H9 (cell line): ENCODE measurements around the gene ARHGAP24. TPM values are rescaled to one million over a fixed set of nuclear protein-coding genes. Genes with fewer than 3 reads are reported as not detected.

ENCODE experiments used
- DNase-seq: peaks from one replicate; pipeline ENCODE4 v3.0.0-alpha.2; 2017
- H2AFZ ChIP-seq: one replicate; pipeline ENCODE4 v1.6.1; 2013; ENCODE audit warnings: mild to moderate bottlenecking, low read length, control low read depth, moderate library complexity
- H2AK5ac ChIP-seq: 2 replicates; pipeline ENCODE4 v1.6.1; 2013; ENCODE audit warnings: low read length, control low read depth, mixed read lengths; ENCODE audit not compliant: insufficient read length
- H2BK120ac ChIP-seq: one replicate; pipeline ENCODE4 v1.6.1; 2013; ENCODE audit warnings: low read depth, mild to moderate bottlenecking, low read length, control low read depth, inconsistent platforms; ENCODE audit not compliant: poor library complexity, severe bottlenecking
- H2BK12ac ChIP-seq: 2 replicates; pipeline ENCODE4 v1.6.1; 2013; ENCODE audit warnings: low read length, control low read depth, mixed read lengths, low read depth; ENCODE audit not compliant: insufficient read length
- H2BK15ac ChIP-seq: 2 replicates; pipeline ENCODE4 v1.6.1; 2013; ENCODE audit warnings: low read depth, low read length, control low read depth
- H2BK20ac ChIP-seq: one replicate; pipeline ENCODE4 v1.6.1; 2013; ENCODE audit warnings: low read depth, mild to moderate bottlenecking, low read length, control low read depth, inconsistent platforms; ENCODE audit not compliant: poor library complexity, severe bottlenecking
- H2BK5ac ChIP-seq: 2 replicates; pipeline ENCODE4 v1.6.1; 2013; ENCODE audit warnings: low read length, control low read depth, mixed read lengths; ENCODE audit not compliant: insufficient read length
- H3K14ac ChIP-seq: 2 replicates; pipeline ENCODE4 v1.6.1; 2013; ENCODE audit warnings: low read length, control low read depth; ENCODE audit not compliant: insufficient read depth
- H3K18ac ChIP-seq: 2 replicates; pipeline ENCODE4 v1.6.1; 2013; ENCODE audit warnings: low read depth, mild to moderate bottlenecking, mixed read lengths, low read length, control low read depth; ENCODE audit not compliant: insufficient read length
- H3K23ac ChIP-seq: 2 replicates; pipeline ENCODE4 v1.6.1; 2013; ENCODE audit warnings: low read length, control low read depth, mixed read lengths, low read depth; ENCODE audit not compliant: insufficient read length
- H3K23me2 ChIP-seq: 2 replicates; pipeline ENCODE4 v1.6.1; 2013; ENCODE audit warnings: low read depth, mild to moderate bottlenecking, mixed read lengths, low read length, control low read depth; ENCODE audit not compliant: insufficient read length, poor library complexity, severe bottlenecking
- H3K27ac ChIP-seq: 2 replicates; pipeline ENCODE4 v1.5.1; 2013; ENCODE audit warnings: low read length, control low read depth, mixed read lengths, low read depth; ENCODE audit not compliant: insufficient read length
- H3K27me3 ChIP-seq: 2 replicates; pipeline ENCODE4 v1.6.1; 2013; ENCODE audit warnings: low read length, control low read depth, inconsistent platforms; ENCODE audit not compliant: insufficient read depth
- H3K4ac ChIP-seq: 2 replicates; pipeline ENCODE4 v1.6.1; 2013; ENCODE audit warnings: low read depth, mild to moderate bottlenecking, control low read depth, inconsistent platforms, low read length, moderate library complexity
- H3K4me1 ChIP-seq: 2 replicates; pipeline ENCODE4 v1.6.1; 2013; ENCODE audit warnings: low read length, control low read depth, inconsistent platforms; ENCODE audit not compliant: insufficient read depth
- H3K4me2 ChIP-seq: 2 replicates; pipeline ENCODE4 v1.6.1; 2013; ENCODE audit warnings: low read length, control low read depth, mixed read lengths; ENCODE audit not compliant: insufficient read length, insufficient read depth
- H3K56ac ChIP-seq: 2 replicates; pipeline ENCODE4 v1.6.1; 2013; ENCODE audit warnings: low read depth, mild to moderate bottlenecking, mixed read lengths, low read length, control low read depth; ENCODE audit not compliant: insufficient read length
- H3K79me1 ChIP-seq: 2 replicates; pipeline ENCODE4 v1.6.1; 2013; ENCODE audit warnings: low read depth, mild to moderate bottlenecking, moderate library complexity, low read length, control low read depth, inconsistent platforms; ENCODE audit not compliant: insufficient read depth, poor library complexity, severe bottlenecking
- H3K79me2 ChIP-seq: 2 replicates; pipeline ENCODE4 v1.6.1; 2013; ENCODE audit warnings: low read length, control low read depth, inconsistent platforms; ENCODE audit not compliant: insufficient read depth
- H3K9ac ChIP-seq: 2 replicates; pipeline ENCODE4 v1.6.1; 2013; ENCODE audit warnings: low read length, control low read depth, mixed read lengths; ENCODE audit not compliant: insufficient read length; ENCODE audit errors: extremely low read depth
- H3K9me3 ChIP-seq: one replicate; pipeline ENCODE4 v1.6.1; 2013; ENCODE audit warnings: low read depth, low read length, inconsistent platforms; ENCODE audit not compliant: control insufficient read depth
- H3T11ph ChIP-seq: one replicate; pipeline ENCODE4 v1.6.1; 2013; ENCODE audit warnings: mild to moderate bottlenecking, low read length, control low read depth, inconsistent platforms
- H4K20me1 ChIP-seq: one replicate; pipeline ENCODE4 v1.6.1; 2013; ENCODE audit not compliant: control insufficient read depth, insufficient read length, insufficient read depth
- H4K5ac ChIP-seq: 2 replicates; pipeline ENCODE4 v1.6.1; 2013; ENCODE audit warnings: low read depth, mild to moderate bottlenecking, mixed read lengths, low read length, control low read depth; ENCODE audit not compliant: insufficient read length
- H4K8ac ChIP-seq: replicated peaks from 2 replicates; pipeline ENCODE4 v1.6.1; 2013; ENCODE audit warnings: low read length, control low read depth, mixed read lengths, low read depth; ENCODE audit not compliant: insufficient read length
- H4K91ac ChIP-seq: 2 replicates; pipeline ENCODE4 v1.6.1; 2013; ENCODE audit warnings: low read depth, mild to moderate bottlenecking, moderate library complexity, mixed read lengths, low read length, control low read depth; ENCODE audit not compliant: insufficient read length
- H3K27ac Mint-ChIP-seq, 3 experiments: 2 replicates in 2 of 3; 3 replicates in 1 of 3; pipeline ENCODE4 v1.8.0; 2020 to 2021; ENCODE audit warnings: mixed read lengths in 3 of 3, mild to moderate bottlenecking in 1 of 3, moderate library complexity in 1 of 3
- H3K27me3 Mint-ChIP-seq: 2 replicates; pipeline ENCODE4 v1.8.0; 2021; ENCODE audit warnings: low read depth, mild to moderate bottlenecking, moderate library complexity, mixed read lengths
- H3K36me3 Mint-ChIP-seq, 3 experiments: 2 replicates in 2 of 3; 3 replicates in 1 of 3; pipeline ENCODE4 v1.8.0; 2020 to 2021; ENCODE audit warnings: low read depth in 3 of 3, mixed read lengths in 3 of 3; ENCODE audit not compliant: insufficient read depth in 1 of 3
- H3K4me1 Mint-ChIP-seq, 2 experiments: 2 replicates each; pipeline ENCODE4 v1.8.0; 2020; ENCODE audit warnings: mixed read lengths in 2 of 2
- H3K4me3 Mint-ChIP-seq, 2 experiments: 2 replicates in 1 of 2; 3 replicates in 1 of 2; pipeline ENCODE4 v1.8.0; 2020 to 2021; ENCODE audit warnings: mild to moderate bottlenecking in 2 of 2, mixed read lengths in 2 of 2, moderate library complexity in 1 of 2
- H3K9me3 Mint-ChIP-seq, 2 experiments: 2 replicates in 1 of 2; 3 replicates in 1 of 2; pipeline ENCODE4 v1.8.0; 2020; ENCODE audit warnings: mild to moderate bottlenecking in 2 of 2, mixed read lengths in 2 of 2, moderate library complexity in 1 of 2
- WGBS: extraction: QIAGEN DNeasy Blood & Tissue Kit; methylation state at CpG from one replicate; pipeline ENCODE4 v1.1.7; 2013; ENCODE audit warnings: missing lambda C conversion rate, low lambda C conversion rate, mixed read lengths; ENCODE audit not compliant: insufficient read length; ENCODE audit errors: extremely low coverage; 5-methylcytosine and 5-hydroxymethylcytosine counted together
- total RNA-seq: library from RNA; stranded (reverse); gene quantifications from 2 replicates; pipeline ENCODE4 v1.2.1, GENCODE V29; 2021
- TF ChIP-seq, protein P1 (sequence below): fragments of 200-600 bp; sonication (generic); conservative IDR thresholded peaks from 3 replicates; pipeline ENCODE4 v1.8.0; 2021; ENCODE audit warnings: antibody characterized with exemption, mild to moderate bottlenecking

The ARHGAP24 gene
- total RNA-seq, 1 experiment from 2014 or later, result 0.37 TPM

DNA sequence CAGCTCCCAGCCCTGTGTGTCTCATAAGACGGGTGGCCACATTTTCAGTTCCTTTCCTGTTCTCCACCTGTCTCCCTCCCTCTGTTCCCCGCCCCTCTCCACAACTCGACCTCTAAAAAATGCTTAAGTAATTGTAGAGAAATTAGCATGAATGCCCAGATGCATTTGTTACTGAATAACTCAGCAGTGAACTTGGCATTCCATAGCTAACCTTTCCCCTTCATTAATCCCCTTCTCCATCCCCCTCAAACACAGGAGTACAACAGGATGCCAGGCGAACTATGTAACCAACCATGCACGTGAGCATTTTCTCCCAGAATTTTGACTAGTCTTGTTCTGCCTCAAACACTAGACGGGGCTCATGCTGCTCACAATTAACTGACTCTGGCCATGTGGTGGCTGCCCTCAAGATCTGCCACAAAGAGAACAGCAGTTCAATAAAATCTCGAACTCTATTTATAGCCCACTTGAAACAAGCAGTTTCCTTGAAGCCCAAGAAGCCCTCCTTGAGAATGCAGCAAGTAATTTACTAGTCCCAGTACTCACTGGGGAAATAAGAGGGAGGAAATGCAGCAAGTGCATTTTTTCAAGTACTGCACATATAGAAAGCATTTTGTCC is 351.2 kb downstream of the ARHGAP24 start:
- no peak overlapping the region for H4K8ac ChIP-seq
- H3K36me3 Mint-ChIP-seq, result no peaks in the 10 kb centered on the region
- H4K5ac ChIP-seq, result no peak overlapping the region
- H3K56ac ChIP-seq, result no peak overlapping the region
- H3K14ac ChIP-seq, result peak overlapping the region; percentile 71; the same call in 1 of the 2 replicates
- no peaks in the 10 kb centered on the region for H3K79me1 ChIP-seq
- no peak overlapping the region for H3K4ac ChIP-seq
- H3K79me2 ChIP-seq, result no peaks in the 10 kb centered on the region
- TF ChIP-seq, protein P1, sequence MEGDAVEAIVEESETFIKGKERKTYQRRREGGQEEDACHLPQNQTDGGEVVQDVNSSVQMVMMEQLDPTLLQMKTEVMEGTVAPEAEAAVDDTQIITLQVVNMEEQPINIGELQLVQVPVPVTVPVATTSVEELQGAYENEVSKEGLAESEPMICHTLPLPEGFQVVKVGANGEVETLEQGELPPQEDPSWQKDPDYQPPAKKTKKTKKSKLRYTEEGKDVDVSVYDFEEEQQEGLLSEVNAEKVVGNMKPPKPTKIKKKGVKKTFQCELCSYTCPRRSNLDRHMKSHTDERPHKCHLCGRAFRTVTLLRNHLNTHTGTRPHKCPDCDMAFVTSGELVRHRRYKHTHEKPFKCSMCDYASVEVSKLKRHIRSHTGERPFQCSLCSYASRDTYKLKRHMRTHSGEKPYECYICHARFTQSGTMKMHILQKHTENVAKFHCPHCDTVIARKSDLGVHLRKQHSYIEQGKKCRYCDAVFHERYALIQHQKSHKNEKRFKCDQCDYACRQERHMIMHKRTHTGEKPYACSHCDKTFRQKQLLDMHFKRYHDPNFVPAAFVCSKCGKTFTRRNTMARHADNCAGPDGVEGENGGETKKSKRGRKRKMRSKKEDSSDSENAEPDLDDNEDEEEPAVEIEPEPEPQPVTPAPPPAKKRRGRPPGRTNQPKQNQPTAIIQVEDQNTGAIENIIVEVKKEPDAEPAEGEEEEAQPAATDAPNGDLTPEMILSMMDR, result no peak; the same call in 2 of the 3 replicates
- H3K27me3 Mint-ChIP-seq, result no peaks in the 10 kb centered on the region
- DNase-seq, result peak; percentile 58
- peak overlapping the region; percentile 48 for H2BK120ac ChIP-seq
- H3K4me2 ChIP-seq, result peak overlapping the region; percentile 71
- no peak overlapping the region for H2BK12ac ChIP-seq
- H4K20me1 ChIP-seq, result no peaks in the 10 kb centered on the region
- H2BK15ac ChIP-seq, result no peak overlapping the region
- peak overlapping the region; percentile 85 for H3K27ac ChIP-seq
- H2AK5ac ChIP-seq, result peak overlapping the region; percentile 98
- H3K23me2 ChIP-seq, result peaks cover 5% of the 10 kb centered on the region
- peaks cover 6% of the 10 kb centered on the region; the same call in 1 of the 2 replicates for H3K4me1 ChIP-seq
- H2BK5ac ChIP-seq, result no peak overlapping the region
- peak overlapping the region; percentile 12 to 79 (median 58) for H3K27ac Mint-ChIP-seq
- H3K27me3 ChIP-seq, result no peaks in the 10 kb centered on the region
- H3K23ac ChIP-seq, result no peak overlapping the region
- H3K9me3 Mint-ChIP-seq, result no peaks in the 10 kb centered on the region
- peak overlapping the region; percentile 93 for H2BK20ac ChIP-seq
- no peaks in the 10 kb centered on the region for H3K9me3 ChIP-seq
- no CpG with 5 or more reads among the region's 7 CpGs for WGBS
- peak overlapping the region; percentile 75 for H3K18ac ChIP-seq
- peak overlapping the region; percentile 73 for H2AFZ ChIP-seq
- H3K9ac ChIP-seq, result peak overlapping the region; percentile 47
- peak overlapping the region; percentile 10 to 26; a peak in 3 of 5 replicates for H3K4me3 Mint-ChIP-seq
- peaks cover 41 to 46% of the 10 kb centered on the region in 2 experiments for H3K4me1 Mint-ChIP-seq
- H4K91ac ChIP-seq, result no peak overlapping the region
- H3T11ph ChIP-seq, result peak overlapping the region; percentile 45
